Suprapubic skin (tissue), 3 donors: ENCODE results near the gene PORCN.

Experiments
- CTCF ChIP-seq, 2 donors: fragments of 200-600 bp in 1 of 2; fragments of 450-650 bp in 1 of 2; sonication (generic) in 1 of 2; IDR thresholded peaks; one replicate each; pipeline ENCODE4 v1.5.1; 2016 to 2019; ENCODE audit warnings: antibody characterized with exemption in 2 of 2, mild to moderate bottlenecking in 1 of 2, moderate library complexity in 1 of 2
- EP300 ChIP-seq: sonication (generic); formaldehyde crosslinking; IDR thresholded peaks from one replicate; pipeline ENCODE4 v1.6.1; 2017; ENCODE audit warnings: antibody characterized with exemption
- POLR2A ChIP-seq, 2 donors: fragments of 450-650 bp; IDR thresholded peaks; one replicate each; pipeline ENCODE4 v1.6.1; 2017; ENCODE audit warnings: antibody characterized with exemption in 2 of 2, mild to moderate bottlenecking in 2 of 2, moderate library complexity in 2 of 2

GRCh38 chrX:48493890-48494364 lies 14.9 kb upstream of the PORCN start:
- TF ChIP-seq CTCF (IDR thresholded peaks at IDR 0.05): no peak
- TF ChIP-seq EP300: no peak
- no peak for TF ChIP-seq POLR2A (IDR thresholded peaks at IDR 0.05)
